Transverse colon (tissue), 4 donors: ENCODE measurements around the gene GRM1. TPM values are rescaled to one million over a fixed set of nuclear protein-coding genes. Genes with fewer than 3 reads are reported as not detected.

ENCODE experiments used
- DNase-seq: peaks from one replicate; pipeline ENCODE4 v3.0.0-alpha.2; 2019
- H3K27ac ChIP-seq, 4 donors: fragments of 200-600 bp; sonication (generic); 2 replicates each; pipeline ENCODE4 v1.5.1; 2016 to 2018; ENCODE audit warnings: inconsistent platforms in 4 of 4
- H3K27me3 ChIP-seq: fragments of 200-600 bp; sonication (generic); 2 replicates; pipeline ENCODE4 v1.5.1; 2017; ENCODE audit warnings: inconsistent platforms
- H3K36me3 ChIP-seq, 4 donors: fragments of 200-600 bp; sonication (generic); 2 replicates each; pipeline ENCODE4 v1.5.1; 2017 to 2019; ENCODE audit warnings: inconsistent platforms in 4 of 4
- H3K4me1 ChIP-seq, 4 donors: fragments of 200-600 bp; sonication (generic); 2 replicates each; pipeline ENCODE4 v1.5.1; 2017 to 2020; ENCODE audit warnings: inconsistent platforms in 4 of 4
- H3K4me3 ChIP-seq, 4 donors: fragments of 200-600 bp; sonication (generic); 1 replicate in 1 of 4; 2 replicates in 3 of 4; pipeline versions ENCODE4 v1.5.1 to v1.6.1; 2017 to 2019; ENCODE audit warnings: inconsistent platforms in 4 of 4
- H3K9me3 ChIP-seq, 2 donors: fragments of 200-600 bp; sonication (generic); 2 replicates each; pipeline ENCODE4 v1.5.1; 2017 to 2019; ENCODE audit warnings: inconsistent platforms in 2 of 2
- CTCF ChIP-seq, 5 experiments: fragments of 200-600 bp in 3 of 5; fragments of 450-650 bp in 2 of 5; sonication (generic) in 3 of 5; IDR thresholded peaks; 1 replicate in 2 of 5; 2 replicates in 3 of 5; pipeline ENCODE4 v1.5.1; 2016 to 2017; ENCODE audit warnings: antibody characterized with exemption in 5 of 5, inconsistent platforms in 3 of 5, mild to moderate bottlenecking in 2 of 5, moderate library complexity in 1 of 5
- EP300 ChIP-seq: sonication (generic); formaldehyde crosslinking; IDR thresholded peaks from one replicate; pipeline ENCODE4 v1.6.1; 2017; ENCODE audit warnings: antibody characterized with exemption, low read depth
- POLR2A ChIP-seq: fragments of 450-650 bp; IDR thresholded peaks from one replicate; pipeline ENCODE4 v1.6.1; 2016; ENCODE audit warnings: antibody characterized with exemption, mild to moderate bottlenecking, moderate library complexity
- POLR2AphosphoS5 ChIP-seq, 3 donors: sonication (generic); formaldehyde crosslinking; IDR thresholded peaks; one replicate each; pipeline ENCODE4 v1.6.1; 2016; ENCODE audit warnings: antibody characterized with exemption in 3 of 3
- WGBS, 2 donors: methylation state at CpG; one replicate each; pipeline ENCODE4 v1.1.5; 2018; ENCODE audit warnings: low coverage in 1 of 2; 5-methylcytosine and 5-hydroxymethylcytosine counted together
- in situ Hi-C, 4 donors: fragments of 200-750 bp; cut with MboI; loops; one replicate each; pipeline versions ENCODE4 v1.15.0 to v1.15.1; 2017; ENCODE audit warnings: low sequenced_read_pairs in 3 of 4, low pct_ligation_motif_present in 1 of 4, low pct_unique_long_range_greater_than_20kb in 1 of 4
- intact Hi-C: fragments of 100-400 bp; cut with DNase I; formaldehyde crosslinking; loops from one replicate; pipeline ENCODE4 v1.15.1; 2023; ENCODE audit warnings: low total_unique reads
- total RNA-seq, 4 donors: library from RNA; depleted of rRNA; stranded (reverse); fragments of >200 nt; gene quantifications; one replicate each; pipeline ENCODE4 v1.1.0, GENCODE V29; 2016

Gene GRM1
- under 1 TPM in 1 of 4 donors, not detected in 3; 0.16 TPM for total RNA-seq

- H3K27me3 ChIP-seq, result peaks cover 42% of the 10 kb centered on the region
- peak; percentile 5 for DNase-seq
- in situ Hi-C loops, result no loop called here
- no peaks in the 10 kb centered on the region for H3K9me3 ChIP-seq
- H3K4me3 ChIP-seq, result no peak within 1 kb of the TSS
- intact Hi-C loops, result no loop called here
- H3K27ac ChIP-seq, result no peak within 1 kb of the TSS
- 35% methylated on average over 39 of the region's 39 CpGs; no CpG with 5 or more reads in 1 of the 2 donors for WGBS, 2 donors
- H3K36me3 ChIP-seq, result no peaks in the 10 kb centered on the region
- H3K4me1 ChIP-seq, result no peaks in the 10 kb centered on the region
- TF ChIP-seq CTCF (IDR thresholded peaks at IDR 0.05), result no peak
- TF ChIP-seq POLR2A, result no peak
- no peak for TF ChIP-seq EP300
- TF ChIP-seq POLR2AphosphoS5 (IDR thresholded peaks at IDR 0.05), result no peak
Observed at GRCh38 chr6:146028851-146029572, at the start of gene GRM1. GRM1 (plus strand) TSS chr6:146029062; CDS start chr6:146029518, 456 bp downstream.

GRCh38 chr6:146009338-146009737, 19.5 kb upstream of the GRM1 start:
- H3K4me3 ChIP-seq, result no peak overlapping the region
- H3K9me3 ChIP-seq, result no peaks in the 10 kb centered on the region
- H3K36me3 ChIP-seq, result no peaks in the 10 kb centered on the region
- TF ChIP-seq EP300 (no peak), POLR2A (no peak), CTCF (IDR thresholded peaks at IDR 0.05) (no peak), POLR2AphosphoS5 (IDR thresholded peaks at IDR 0.05) (no peak)
- 71% methylated on average over 1 of the region's 1 CpG; no CpG with 5 or more reads in 1 of the 2 donors for WGBS, 2 donors
- H3K27ac ChIP-seq, result no peak overlapping the region
- intact Hi-C loops (no loop called here), in situ Hi-C loops (no loop called here)
- DNase-seq, result no peak
- H3K27me3 ChIP-seq, result no peaks in the 10 kb centered on the region
- no peaks in the 10 kb centered on the region for H3K4me1 ChIP-seq

GRCh38 chr6:146014233-146014632, 14.6 kb upstream of the GRM1 start:
- in situ Hi-C loops, result no loop called here
- H3K4me1 ChIP-seq, result no peaks in the 10 kb centered on the region
- no peak overlapping the region for H3K4me3 ChIP-seq
- no peak for DNase-seq
- H3K9me3 ChIP-seq, result no peaks in the 10 kb centered on the region
- H3K36me3 ChIP-seq, result no peaks in the 10 kb centered on the region
- TF ChIP-seq EP300, result no peak
- TF ChIP-seq CTCF (IDR thresholded peaks at IDR 0.05), result no peak
- TF ChIP-seq POLR2A, result no peak
- no peak for TF ChIP-seq POLR2AphosphoS5 (IDR thresholded peaks at IDR 0.05)
- intact Hi-C loops, result no loop called here
- no peak overlapping the region for H3K27ac ChIP-seq
- H3K27me3 ChIP-seq, result no peaks in the 10 kb centered on the region

- no peaks in the 10 kb centered on the region for H3K4me1 ChIP-seq
- H3K4me3 ChIP-seq, result no peak overlapping the region
- no peaks in the 10 kb centered on the region for H3K9me3 ChIP-seq
- no peak overlapping the region for H3K27ac ChIP-seq
- intact Hi-C loops (no loop called here), in situ Hi-C loops (no loop called here)
- DNase-seq, result no peak
- no peaks in the 10 kb centered on the region for H3K27me3 ChIP-seq
- no peaks in the 10 kb centered on the region for H3K36me3 ChIP-seq
- no peak for TF ChIP-seq CTCF (IDR thresholded peaks at IDR 0.05)
- no peak for TF ChIP-seq POLR2AphosphoS5 (IDR thresholded peaks at IDR 0.05)
- no peak for TF ChIP-seq EP300
- TF ChIP-seq POLR2A, result no peak
Observed at GRCh38 chr6:146017672-146018071, 11.2 kb upstream of the GRM1 start.
